HFF-Myc (cell line): ENCODE measurements around the gene HOXD8.

Source experiments
- DNase-seq: peaks from one replicate; pipeline ENCODE4 v3.0.0-alpha.2; 2011; ENCODE audit warnings: low read depth; ENCODE audit errors: extremely low read depth
- H3K4me3 ChIP-seq: replicated peaks from 2 replicates; pipeline ENCODE4 v1.5.1; 2011; ENCODE audit warnings: low read depth, mild to moderate bottlenecking, control low read depth, low read length
- CTCF ChIP-seq: IDR thresholded peaks from 2 replicates; pipeline ENCODE4 v1.5.1; 2012; ENCODE audit warnings: mild to moderate bottlenecking, low read depth, low read length, control low read depth; ENCODE audit errors: missing control alignments

Gene HOXD8

GRCh38 chr2:176172895-176173566 lies 43.5 kb downstream of the HOXD8 start:
- no peak overlapping the region for H3K4me3 ChIP-seq
- TF ChIP-seq CTCF = no peak
- no peak for DNase-seq

GRCh38 chr2:176173567-176174381 lies 44.3 kb downstream of the HOXD8 start:
- H3K4me3 ChIP-seq = no peak overlapping the region
- no peak for TF ChIP-seq CTCF
- DNase-seq = no peak

GRCh38 chr2:176174382-176174823 lies 44.9 kb downstream of the HOXD8 start:
- TF ChIP-seq CTCF = no peak
- H3K4me3 ChIP-seq = no peak overlapping the region
- DNase-seq = no peak

- H3K4me3 ChIP-seq = no peak overlapping the region
- no peak for DNase-seq
- no peak for TF ChIP-seq CTCF
Observed at GRCh38 chr2:176174824-176175708, 45.6 kb downstream of the HOXD8 start.

- no peak for TF ChIP-seq CTCF
- no peak for DNase-seq
- no peak overlapping the region for H3K4me3 ChIP-seq
Observed at GRCh38 chr2:176175709-176176607, 46.5 kb downstream of the HOXD8 start.
